ENCODE data around the gene RXFP1. TPM values are rescaled to one million over a fixed set of nuclear protein-coding genes. Genes with fewer than 3 reads are reported as not detected.

Gene RXFP1
- total RNA-seq, 1 experiment from 2014 or later: not detected

DNA sequence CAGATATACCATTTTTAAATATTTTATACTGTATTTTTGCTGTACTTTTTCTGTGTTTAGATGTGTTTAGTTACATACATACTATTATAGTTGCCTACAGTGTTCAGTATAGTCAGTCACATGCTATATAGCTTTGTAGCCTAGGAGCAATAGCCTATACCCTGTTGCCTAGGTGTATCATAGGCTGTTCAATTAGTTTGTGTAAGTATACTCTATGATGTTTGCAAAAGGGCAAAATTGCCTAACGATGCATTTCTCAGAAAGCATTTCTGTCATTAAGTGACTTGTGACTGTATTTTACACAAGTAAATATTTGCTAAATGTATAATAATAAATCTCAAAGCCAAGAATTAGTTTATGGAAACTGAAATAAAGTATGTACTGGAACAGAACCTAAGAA, 159.9 kb downstream of the RXFP1 start:
- POLR2A ChIA-PET: no interaction called here
- ATAC-seq: no peak
- TF ChIP-seq, protein P1, sequence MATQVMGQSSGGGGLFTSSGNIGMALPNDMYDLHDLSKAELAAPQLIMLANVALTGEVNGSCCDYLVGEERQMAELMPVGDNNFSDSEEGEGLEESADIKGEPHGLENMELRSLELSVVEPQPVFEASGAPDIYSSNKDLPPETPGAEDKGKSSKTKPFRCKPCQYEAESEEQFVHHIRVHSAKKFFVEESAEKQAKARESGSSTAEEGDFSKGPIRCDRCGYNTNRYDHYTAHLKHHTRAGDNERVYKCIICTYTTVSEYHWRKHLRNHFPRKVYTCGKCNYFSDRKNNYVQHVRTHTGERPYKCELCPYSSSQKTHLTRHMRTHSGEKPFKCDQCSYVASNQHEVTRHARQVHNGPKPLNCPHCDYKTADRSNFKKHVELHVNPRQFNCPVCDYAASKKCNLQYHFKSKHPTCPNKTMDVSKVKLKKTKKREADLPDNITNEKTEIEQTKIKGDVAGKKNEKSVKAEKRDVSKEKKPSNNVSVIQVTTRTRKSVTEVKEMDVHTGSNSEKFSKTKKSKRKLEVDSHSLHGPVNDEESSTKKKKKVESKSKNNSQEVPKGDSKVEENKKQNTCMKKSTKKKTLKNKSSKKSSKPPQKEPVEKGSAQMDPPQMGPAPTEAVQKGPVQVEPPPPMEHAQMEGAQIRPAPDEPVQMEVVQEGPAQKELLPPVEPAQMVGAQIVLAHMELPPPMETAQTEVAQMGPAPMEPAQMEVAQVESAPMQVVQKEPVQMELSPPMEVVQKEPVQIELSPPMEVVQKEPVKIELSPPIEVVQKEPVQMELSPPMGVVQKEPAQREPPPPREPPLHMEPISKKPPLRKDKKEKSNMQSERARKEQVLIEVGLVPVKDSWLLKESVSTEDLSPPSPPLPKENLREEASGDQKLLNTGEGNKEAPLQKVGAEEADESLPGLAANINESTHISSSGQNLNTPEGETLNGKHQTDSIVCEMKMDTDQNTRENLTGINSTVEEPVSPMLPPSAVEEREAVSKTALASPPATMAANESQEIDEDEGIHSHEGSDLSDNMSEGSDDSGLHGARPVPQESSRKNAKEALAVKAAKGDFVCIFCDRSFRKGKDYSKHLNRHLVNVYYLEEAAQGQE (IDR thresholded peaks at IDR 0.05; ENCODE audit: insufficient read depth in 1 of 2, low read depth in 2 of 2, low read length in 1 of 2): no peak
- TF ChIP-seq TCF7L2 (IDR thresholded peaks at IDR 0.05; ENCODE audit: low read depth, low read length): no peak
- no peak for TF ChIP-seq SIN3A (IDR thresholded peaks at IDR 0.05; ENCODE audit: borderline replicate concordance, insufficient read depth, low read depth, low read length)
- TF ChIP-seq, protein P2, sequence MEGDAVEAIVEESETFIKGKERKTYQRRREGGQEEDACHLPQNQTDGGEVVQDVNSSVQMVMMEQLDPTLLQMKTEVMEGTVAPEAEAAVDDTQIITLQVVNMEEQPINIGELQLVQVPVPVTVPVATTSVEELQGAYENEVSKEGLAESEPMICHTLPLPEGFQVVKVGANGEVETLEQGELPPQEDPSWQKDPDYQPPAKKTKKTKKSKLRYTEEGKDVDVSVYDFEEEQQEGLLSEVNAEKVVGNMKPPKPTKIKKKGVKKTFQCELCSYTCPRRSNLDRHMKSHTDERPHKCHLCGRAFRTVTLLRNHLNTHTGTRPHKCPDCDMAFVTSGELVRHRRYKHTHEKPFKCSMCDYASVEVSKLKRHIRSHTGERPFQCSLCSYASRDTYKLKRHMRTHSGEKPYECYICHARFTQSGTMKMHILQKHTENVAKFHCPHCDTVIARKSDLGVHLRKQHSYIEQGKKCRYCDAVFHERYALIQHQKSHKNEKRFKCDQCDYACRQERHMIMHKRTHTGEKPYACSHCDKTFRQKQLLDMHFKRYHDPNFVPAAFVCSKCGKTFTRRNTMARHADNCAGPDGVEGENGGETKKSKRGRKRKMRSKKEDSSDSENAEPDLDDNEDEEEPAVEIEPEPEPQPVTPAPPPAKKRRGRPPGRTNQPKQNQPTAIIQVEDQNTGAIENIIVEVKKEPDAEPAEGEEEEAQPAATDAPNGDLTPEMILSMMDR (IDR thresholded peaks at IDR 0.05): no peak
- no peak for TF ChIP-seq POLR2AphosphoS5 (IDR thresholded peaks at IDR 0.05; ENCODE audit: low read depth, low read length)
- no TSS peak for BruUV-seq (replicated peaks)
- no peak for DNase-seq (ENCODE audit: low read depth, low spot score)
- in situ Hi-C loops (cut with HindIII; ENCODE audit: low pct_unique_long_range_greater_than_20kb, low sequenced_read_pairs) (no loop called here), intact Hi-C loops (cut with micrococcal nuclease; ENCODE audit: unreplicated experiment) (no loop called here)
- Histone ChIP-seq H3K27ac (ENCODE audit: low read length) (no peak overlapping the region), H3K4me1 (ENCODE audit: control insufficient read depth, insufficient read depth, low read length) (no peaks in the 10 kb centered on the region), H3K27me3 (ENCODE audit: control insufficient read depth, insufficient read depth, low read length) (no peaks in the 10 kb centered on the region), H3K9me3 (ENCODE audit: control insufficient read depth, insufficient read depth, low read depth, low read length) (no peaks in the 10 kb centered on the region), H3K36me3 (ENCODE audit: control insufficient read depth, insufficient read depth, low read length) (no peaks in the 10 kb centered on the region), H3K4me3 (ENCODE audit: low read depth in 2 of 2, low read length in 2 of 2) (no peak overlapping the region)
- CTCF ChIA-PET: no interaction called here

DNA sequence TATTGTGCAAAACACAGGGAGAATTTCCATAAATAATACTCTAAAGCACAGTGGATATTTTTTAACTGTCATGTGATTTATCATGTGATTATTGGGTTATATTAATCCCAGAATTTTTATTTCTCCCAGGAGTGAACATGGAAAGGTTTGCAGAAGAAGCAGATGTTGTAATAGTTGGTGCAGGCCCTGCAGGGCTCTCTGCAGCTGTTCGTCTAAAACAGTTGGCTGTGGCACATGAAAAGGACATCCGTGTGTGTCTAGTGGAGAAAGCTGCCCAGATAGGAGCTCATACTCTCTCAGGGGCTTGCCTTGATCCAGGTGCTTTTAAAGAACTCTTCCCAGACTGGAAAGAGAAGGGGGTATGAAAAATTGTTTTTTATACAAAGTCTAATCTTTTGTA, 160.4 kb downstream of the RXFP1 start:
- no peak for DNase-seq (ENCODE audit: low read depth, low spot score)
- H3K36me3 ChIP-seq (ENCODE audit: control insufficient read depth, insufficient read depth, low read length): no peaks in the 10 kb centered on the region
- POLR2A ChIA-PET: no interaction called here
- ATAC-seq: no peak
- no peaks in the 10 kb centered on the region for H3K27me3 ChIP-seq (ENCODE audit: control insufficient read depth, insufficient read depth, low read length)
- H3K9me3 ChIP-seq (ENCODE audit: control insufficient read depth, insufficient read depth, low read depth, low read length): no peaks in the 10 kb centered on the region
- no peak overlapping the region for H3K27ac ChIP-seq (ENCODE audit: low read length)
- in situ Hi-C loops (cut with HindIII; ENCODE audit: low pct_unique_long_range_greater_than_20kb, low sequenced_read_pairs) (no loop called here), intact Hi-C loops (cut with micrococcal nuclease; ENCODE audit: unreplicated experiment) (no loop called here)
- no peaks in the 10 kb centered on the region for H3K4me1 ChIP-seq (ENCODE audit: control insufficient read depth, insufficient read depth, low read length)
- TF ChIP-seq POLR2AphosphoS5 (IDR thresholded peaks at IDR 0.05; ENCODE audit: low read depth, low read length) (no peak), TCF7L2 (IDR thresholded peaks at IDR 0.05; ENCODE audit: low read depth, low read length) (no peak), SIN3A (IDR thresholded peaks at IDR 0.05; ENCODE audit: borderline replicate concordance, insufficient read depth, low read depth, low read length) (no peak)
- TF ChIP-seq, protein P2 (IDR thresholded peaks at IDR 0.05): no peak
- TF ChIP-seq, protein P1 (IDR thresholded peaks at IDR 0.05; ENCODE audit: insufficient read depth in 1 of 2, low read depth in 2 of 2, low read length in 1 of 2): no peak
- CTCF ChIA-PET: no interaction called here
- no peak overlapping the region for H3K4me3 ChIP-seq (ENCODE audit: low read depth in 2 of 2, low read length in 2 of 2)
- BruUV-seq (replicated peaks): no TSS peak
